Liver (tissue), 3 donors: ENCODE results near the gene C10orf71.

Experiments
- CTCF ChIP-seq: fragments of 150-350 bp; IDR thresholded peaks from 2 replicates; pipeline ENCODE4 v1.5.1; 2017; ENCODE audit warnings: improper control_type of control experiment, low read depth, low read length; ENCODE audit not compliant: missing input control
- FOXA1 ChIP-seq: IDR thresholded peaks from 2 replicates; pipeline ENCODE4 v1.6.1; 2016; ENCODE audit warnings: antibody characterized with exemption
- GABPA ChIP-seq, 2 donors: IDR thresholded peaks in 1 of 2; conservative IDR thresholded peaks in 1 of 2; 2 replicates each; pipeline ENCODE4 v1.6.1; 2016; ENCODE audit warnings: antibody characterized with exemption in 2 of 2, mild to moderate bottlenecking in 1 of 2, moderate library complexity in 1 of 2
- HNF4A ChIP-seq, 2 donors: conservative IDR thresholded peaks; 2 replicates each; pipeline ENCODE4 v1.6.1; 2016; ENCODE audit warnings: antibody characterized with exemption in 2 of 2, mild to moderate bottlenecking in 2 of 2
- HNF4G ChIP-seq: IDR thresholded peaks from 2 replicates; pipeline ENCODE4 v1.6.1; 2016; ENCODE audit warnings: antibody characterized with exemption
- MAX ChIP-seq: IDR thresholded peaks from 2 replicates; pipeline ENCODE4 v1.6.1; 2016; ENCODE audit warnings: antibody characterized with exemption
- NR2F2 ChIP-seq: IDR thresholded peaks from 2 replicates; pipeline ENCODE4 v1.6.1; 2016; ENCODE audit warnings: antibody characterized with exemption
- RAD21 ChIP-seq, 2 donors: IDR thresholded peaks; 2 replicates each; pipeline ENCODE4 v1.6.1; 2016; ENCODE audit warnings: antibody characterized with exemption in 2 of 2, mild to moderate bottlenecking in 2 of 2
- RXRA ChIP-seq, 2 donors: IDR thresholded peaks; 2 replicates each; pipeline ENCODE4 v1.6.1; 2017 to 2018; ENCODE audit warnings: antibody characterized with exemption in 2 of 2, mild to moderate bottlenecking in 1 of 2
- SP1 ChIP-seq: IDR thresholded peaks from 2 replicates; pipeline ENCODE4 v1.6.1; 2018; ENCODE audit warnings: antibody characterized with exemption, mild to moderate bottlenecking
- TAF1 ChIP-seq: conservative IDR thresholded peaks from 2 replicates; pipeline ENCODE4 v1.6.1; 2016; ENCODE audit warnings: antibody characterized with exemption, mild to moderate bottlenecking
- YY1 ChIP-seq: IDR thresholded peaks from 2 replicates; pipeline ENCODE4 v1.6.1; 2016; ENCODE audit warnings: antibody characterized with exemption, mild to moderate bottlenecking
- TF ChIP-seq, protein P1 (sequence below): IDR thresholded peaks from 2 replicates; pipeline ENCODE4 v1.6.1; 2016; ENCODE audit warnings: antibody characterized with exemption, mild to moderate bottlenecking
- TF ChIP-seq, protein P2 (sequence below): IDR thresholded peaks from 2 replicates; pipeline ENCODE4 v1.6.1; 2016; ENCODE audit warnings: antibody characterized with exemption
- donor health status: healthy.
- donor health status: healthy.

DNA sequence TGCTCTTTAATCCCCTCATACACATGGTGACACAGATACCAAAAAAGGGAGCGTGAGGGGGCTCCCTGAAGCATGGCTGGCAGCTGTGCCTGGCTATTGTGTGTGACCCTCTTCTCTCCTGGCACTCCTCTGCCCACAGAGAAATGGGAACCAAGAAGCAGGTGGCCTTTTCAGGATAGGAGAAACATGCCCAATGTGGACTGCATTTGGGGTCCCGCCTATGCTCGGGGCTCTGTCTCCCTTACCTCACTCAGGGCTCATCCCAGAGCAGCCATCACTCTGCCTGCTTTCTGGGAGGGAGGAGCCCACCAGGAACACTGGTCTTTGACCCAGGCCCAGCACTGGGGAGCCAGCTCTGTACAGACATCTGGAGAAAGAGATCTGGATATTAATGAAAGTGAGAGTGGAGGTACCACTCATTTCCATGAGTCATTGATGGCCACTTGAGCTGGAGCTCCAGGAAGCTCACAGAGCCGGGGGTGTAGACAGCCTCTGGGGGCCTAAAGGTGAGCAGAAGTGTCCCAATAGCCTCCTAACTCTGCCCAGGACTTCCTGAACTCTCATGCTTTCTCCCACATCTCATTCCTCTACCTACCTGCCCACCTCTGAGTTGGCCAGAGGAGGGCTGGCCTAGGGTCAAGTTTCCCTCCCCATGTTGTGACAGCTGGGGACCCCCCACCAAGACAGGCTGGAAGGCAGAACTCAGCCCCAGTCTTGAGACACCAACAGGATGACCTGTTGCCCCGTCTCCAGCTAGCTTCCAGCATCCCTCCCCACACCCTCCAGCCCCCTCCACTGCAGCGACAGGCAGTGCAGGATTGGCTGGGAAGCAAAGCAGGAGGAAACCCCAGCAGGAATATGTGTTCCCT is 54.3 kb downstream of the C10orf71 start:
- TF ChIP-seq GABPA (IDR thresholded peaks at IDR 0.05 in 1 of 2, conservative IDR thresholded peaks at IDR 0.05 in 1 of 2) (no peak), CTCF (no peak), MAX (no peak), YY1 (no peak), RAD21 (IDR thresholded peaks at IDR 0.05) (no peak), NR2F2 (no peak), FOXA1 (no peak), TAF1 (no peak), HNF4G (no peak), HNF4A (conservative IDR thresholded peaks at IDR 0.05) (no peak), SP1 (no peak), RXRA (IDR thresholded peaks at IDR 0.05) (no peak)
- TF ChIP-seq, protein P1, sequence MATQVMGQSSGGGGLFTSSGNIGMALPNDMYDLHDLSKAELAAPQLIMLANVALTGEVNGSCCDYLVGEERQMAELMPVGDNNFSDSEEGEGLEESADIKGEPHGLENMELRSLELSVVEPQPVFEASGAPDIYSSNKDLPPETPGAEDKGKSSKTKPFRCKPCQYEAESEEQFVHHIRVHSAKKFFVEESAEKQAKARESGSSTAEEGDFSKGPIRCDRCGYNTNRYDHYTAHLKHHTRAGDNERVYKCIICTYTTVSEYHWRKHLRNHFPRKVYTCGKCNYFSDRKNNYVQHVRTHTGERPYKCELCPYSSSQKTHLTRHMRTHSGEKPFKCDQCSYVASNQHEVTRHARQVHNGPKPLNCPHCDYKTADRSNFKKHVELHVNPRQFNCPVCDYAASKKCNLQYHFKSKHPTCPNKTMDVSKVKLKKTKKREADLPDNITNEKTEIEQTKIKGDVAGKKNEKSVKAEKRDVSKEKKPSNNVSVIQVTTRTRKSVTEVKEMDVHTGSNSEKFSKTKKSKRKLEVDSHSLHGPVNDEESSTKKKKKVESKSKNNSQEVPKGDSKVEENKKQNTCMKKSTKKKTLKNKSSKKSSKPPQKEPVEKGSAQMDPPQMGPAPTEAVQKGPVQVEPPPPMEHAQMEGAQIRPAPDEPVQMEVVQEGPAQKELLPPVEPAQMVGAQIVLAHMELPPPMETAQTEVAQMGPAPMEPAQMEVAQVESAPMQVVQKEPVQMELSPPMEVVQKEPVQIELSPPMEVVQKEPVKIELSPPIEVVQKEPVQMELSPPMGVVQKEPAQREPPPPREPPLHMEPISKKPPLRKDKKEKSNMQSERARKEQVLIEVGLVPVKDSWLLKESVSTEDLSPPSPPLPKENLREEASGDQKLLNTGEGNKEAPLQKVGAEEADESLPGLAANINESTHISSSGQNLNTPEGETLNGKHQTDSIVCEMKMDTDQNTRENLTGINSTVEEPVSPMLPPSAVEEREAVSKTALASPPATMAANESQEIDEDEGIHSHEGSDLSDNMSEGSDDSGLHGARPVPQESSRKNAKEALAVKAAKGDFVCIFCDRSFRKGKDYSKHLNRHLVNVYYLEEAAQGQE = no peak
- TF ChIP-seq, protein P2, sequence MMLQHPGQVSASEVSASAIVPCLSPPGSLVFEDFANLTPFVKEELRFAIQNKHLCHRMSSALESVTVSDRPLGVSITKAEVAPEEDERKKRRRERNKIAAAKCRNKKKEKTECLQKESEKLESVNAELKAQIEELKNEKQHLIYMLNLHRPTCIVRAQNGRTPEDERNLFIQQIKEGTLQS = no peak
